GM12872 (cell line): ENCODE measurements around the gene EIF6.

Source experiments
- CTCF ChIP-seq: IDR thresholded peaks from 3 replicates; pipeline ENCODE4 v1.5.1; 2011; ENCODE audit warnings: low read depth, mild to moderate bottlenecking, low read length, moderate library complexity; ENCODE audit not compliant: insufficient read depth

The EIF6 gene

GRCh38 chr20:35296101-35296554, 11.6 kb upstream of the EIF6 start:
- no peak for TF ChIP-seq CTCF

DNA sequence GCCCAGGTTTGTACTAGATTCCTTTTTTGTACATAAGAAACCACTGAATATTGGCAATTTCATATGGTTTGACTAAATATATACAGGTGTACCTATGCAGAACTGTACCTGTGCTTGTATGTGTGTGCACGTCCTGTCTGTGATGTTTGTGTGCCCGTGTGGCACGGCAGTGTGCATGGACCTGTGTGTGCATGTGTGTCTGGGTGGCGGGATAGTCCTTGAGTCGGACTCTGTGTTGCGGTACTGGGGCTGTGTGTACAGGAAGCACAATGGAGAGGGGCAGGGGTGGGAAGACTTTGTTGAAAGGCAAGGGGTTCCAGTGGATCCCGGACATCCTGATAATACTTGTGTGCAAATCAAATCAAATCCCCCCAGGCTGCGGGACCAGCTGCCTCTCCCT, 11.1 kb upstream of the EIF6 start:
- no peak for TF ChIP-seq CTCF

DNA sequence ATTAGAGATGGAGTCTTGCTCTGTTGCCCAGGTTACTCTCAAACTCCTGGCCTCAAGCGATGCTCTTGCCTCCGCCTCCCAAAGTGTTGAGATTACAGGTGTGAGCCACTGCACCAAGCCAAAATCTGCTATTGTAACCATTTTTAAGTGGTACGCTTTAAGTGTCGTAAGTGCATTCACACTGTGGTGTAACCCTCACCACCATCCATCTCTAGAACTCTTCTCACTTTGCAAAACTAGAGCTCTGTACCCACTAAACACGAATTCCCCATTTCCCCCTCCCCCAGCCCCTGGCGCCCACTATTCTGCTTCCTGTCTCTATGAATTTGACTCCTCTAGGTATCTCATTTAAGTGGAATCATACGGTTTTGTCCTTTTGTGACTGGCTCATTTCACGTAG, 10.5 kb upstream of the EIF6 start:
- TF ChIP-seq CTCF, result no peak

- no peak for TF ChIP-seq CTCF
These were observed 9.7 kb upstream of the EIF6 start for GRCh38 chr20:35294293-35294685.

- TF ChIP-seq CTCF, result no peak
These were observed 9.0 kb upstream of the EIF6 start for GRCh38 chr20:35293303-35294292.

GRCh38 chr20:35292504-35293285, 8.1 kb upstream of the EIF6 start:
- TF ChIP-seq CTCF, result no peak
